OCI-LY3 (cell line): ENCODE data around the gene NELL1.
A peak's percentile ranks its signal among the peaks of the same experiment; 100 is the strongest.

Source experiments
- H2AFZ ChIP-seq: fragments of 200-600, 300-600 bp; shearing (Covaris generic); 2 replicates; pipeline ENCODE4 v1.6.0; 2014; ENCODE audit warnings: antibody characterized with exemption, low read depth, low read length
- H3K27ac ChIP-seq: fragments of 200-600, 300-600 bp; sonication (generic); 2 replicates; pipeline ENCODE4 v1.5.1; 2014; ENCODE audit warnings: mild to moderate bottlenecking, low read length, moderate library complexity, mixed read lengths
- H3K27me3 ChIP-seq: fragments of 200-600, 300-600 bp; sonication (generic); 2 replicates; pipeline ENCODE4 v1.6.1; 2014; ENCODE audit warnings: low read depth, low read length, mixed read lengths
- H3K36me3 ChIP-seq: fragments of 200-600, 300-600 bp; sonication (generic); replicated peaks from 2 replicates; pipeline ENCODE3; 2014; ENCODE audit warnings: low read depth, low read length, mixed read lengths
- H3K4me1 ChIP-seq: fragments of 300-600, 200-600 bp; sonication (generic); 2 replicates; pipeline ENCODE4 v1.6.1; 2014; ENCODE audit warnings: low read length, mixed read lengths
- H3K4me2 ChIP-seq: fragments of 200-600, 300-600 bp; sonication (generic); 2 replicates; pipeline ENCODE4 v1.6.1; 2014; ENCODE audit warnings: low read length, mixed read lengths
- H3K4me3 ChIP-seq: fragments of 300-600, 200-600 bp; sonication (generic); 2 replicates; pipeline ENCODE4 v1.5.1; 2014; ENCODE audit warnings: antibody characterized with exemption, mild to moderate bottlenecking, low read length, moderate library complexity
- H3K79me2 ChIP-seq: fragments of 300-600, 200-600 bp; shearing (Covaris generic); 2 replicates; pipeline ENCODE4 v1.6.1; 2014; ENCODE audit warnings: mild to moderate bottlenecking, low read length, mixed read lengths
- H3K9ac ChIP-seq: fragments of 300-600, 200-600 bp; shearing (Covaris generic); 2 replicates; pipeline ENCODE4 v1.6.0; 2014; ENCODE audit warnings: mild to moderate bottlenecking, low read length, moderate library complexity
- H3K9me3 ChIP-seq: fragments of 200-600, 300-600 bp; shearing (Covaris generic); 2 replicates; pipeline ENCODE4 v1.6.1; 2014; ENCODE audit warnings: low read length, mixed read lengths; ENCODE audit not compliant: insufficient read depth
- H4K20me1 ChIP-seq: fragments of 200-600, 300-600 bp; sonication (generic); 2 replicates; pipeline ENCODE4 v1.6.1; 2016; ENCODE audit warnings: low read length, mixed read lengths; ENCODE audit not compliant: insufficient read depth
- EZH2phosphoT487 ChIP-seq: fragments of 200-600 bp; shearing (Covaris generic); IDR thresholded peaks from 2 replicates; pipeline ENCODE4 v1.6.1; 2018; ENCODE audit warnings: antibody characterized with exemption, mixed run types, low read depth
- TF ChIP-seq, protein P1 (sequence below): fragments of 200-600, 300-600 bp; sonication (generic); IDR thresholded peaks from 2 replicates; pipeline ENCODE4 v1.5.1; 2014; ENCODE audit warnings: antibody characterized with exemption, low read length, low read depth

Gene NELL1

GRCh38 chr11:21405422-21405821, 736.0 kb downstream of the NELL1 start:
- Histone ChIP-seq H3K27ac (no peak overlapping the region), H3K4me1 (peaks cover 22% of the 10 kb centered on the region), H3K4me3 (no peak overlapping the region), H3K9ac (no peak overlapping the region), H3K27me3 (no peaks in the 10 kb centered on the region), H4K20me1 (no peaks in the 10 kb centered on the region), H3K4me2 (no peak overlapping the region), H2AFZ (no peak overlapping the region), H3K9me3 (no peaks in the 10 kb centered on the region), H3K79me2 (no peaks in the 10 kb centered on the region), H3K36me3 (no peaks in the 10 kb centered on the region)
- TF ChIP-seq, protein P1, sequence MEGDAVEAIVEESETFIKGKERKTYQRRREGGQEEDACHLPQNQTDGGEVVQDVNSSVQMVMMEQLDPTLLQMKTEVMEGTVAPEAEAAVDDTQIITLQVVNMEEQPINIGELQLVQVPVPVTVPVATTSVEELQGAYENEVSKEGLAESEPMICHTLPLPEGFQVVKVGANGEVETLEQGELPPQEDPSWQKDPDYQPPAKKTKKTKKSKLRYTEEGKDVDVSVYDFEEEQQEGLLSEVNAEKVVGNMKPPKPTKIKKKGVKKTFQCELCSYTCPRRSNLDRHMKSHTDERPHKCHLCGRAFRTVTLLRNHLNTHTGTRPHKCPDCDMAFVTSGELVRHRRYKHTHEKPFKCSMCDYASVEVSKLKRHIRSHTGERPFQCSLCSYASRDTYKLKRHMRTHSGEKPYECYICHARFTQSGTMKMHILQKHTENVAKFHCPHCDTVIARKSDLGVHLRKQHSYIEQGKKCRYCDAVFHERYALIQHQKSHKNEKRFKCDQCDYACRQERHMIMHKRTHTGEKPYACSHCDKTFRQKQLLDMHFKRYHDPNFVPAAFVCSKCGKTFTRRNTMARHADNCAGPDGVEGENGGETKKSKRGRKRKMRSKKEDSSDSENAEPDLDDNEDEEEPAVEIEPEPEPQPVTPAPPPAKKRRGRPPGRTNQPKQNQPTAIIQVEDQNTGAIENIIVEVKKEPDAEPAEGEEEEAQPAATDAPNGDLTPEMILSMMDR: no peak
- TF ChIP-seq EZH2phosphoT487: no peak

GRCh38 chr11:21410513-21410912, 741.1 kb downstream of the NELL1 start:
- Histone ChIP-seq H3K9ac (no peak overlapping the region; the same call in 1 of the 2 replicates), H4K20me1 (no peaks in the 10 kb centered on the region), H3K36me3 (peaks cover 9% of the 10 kb centered on the region), H3K9me3 (no peaks in the 10 kb centered on the region), H3K4me1 (peaks cover 60% of the 10 kb centered on the region), H3K27ac (peak overlapping the region; percentile 39; the same call in 1 of the 2 replicates), H2AFZ (no peak overlapping the region), H3K4me2 (peak overlapping the region; percentile 33), H3K27me3 (no peaks in the 10 kb centered on the region), H3K79me2 (no peaks in the 10 kb centered on the region), H3K4me3 (no peak overlapping the region; the same call in 1 of the 2 replicates)
- no peak for TF ChIP-seq EZH2phosphoT487
- TF ChIP-seq, protein P1: no peak

DNA sequence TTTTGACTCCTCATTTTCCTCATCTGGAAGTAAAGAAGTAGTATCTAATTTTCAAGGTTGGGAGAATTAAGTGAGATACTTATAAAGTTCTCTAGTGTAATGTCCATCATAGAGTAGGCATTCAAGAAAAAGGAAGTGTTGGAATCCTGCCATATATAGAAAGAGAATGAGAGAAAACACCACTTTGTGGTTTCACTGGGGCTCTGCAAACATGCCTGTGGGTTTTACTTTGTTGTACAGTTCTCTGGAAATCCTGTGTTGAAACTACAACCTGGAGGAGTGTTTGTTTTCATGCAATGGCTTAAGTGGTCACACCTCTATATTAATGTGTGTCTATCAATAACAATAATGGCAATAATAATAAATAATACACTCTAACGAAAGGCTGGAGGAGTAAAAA, 741.7 kb downstream of the NELL1 start:
- H3K4me3 ChIP-seq: no peak overlapping the region
- H4K20me1 ChIP-seq: no peaks in the 10 kb centered on the region
- H3K79me2 ChIP-seq: no peaks in the 10 kb centered on the region
- H3K27ac ChIP-seq: peak overlapping the region; percentile 39; the same call in 1 of the 2 replicates
- peak overlapping the region; percentile 5; the same call in 1 of the 2 replicates for H3K4me2 ChIP-seq
- TF ChIP-seq, protein P1: no peak
- no peak for TF ChIP-seq EZH2phosphoT487
- H3K27me3 ChIP-seq: no peaks in the 10 kb centered on the region
- no peak overlapping the region for H2AFZ ChIP-seq
- no peak overlapping the region for H3K9ac ChIP-seq
- peaks cover 66% of the 10 kb centered on the region for H3K4me1 ChIP-seq
- peaks cover 9% of the 10 kb centered on the region for H3K36me3 ChIP-seq
- H3K9me3 ChIP-seq: no peaks in the 10 kb centered on the region

DNA sequence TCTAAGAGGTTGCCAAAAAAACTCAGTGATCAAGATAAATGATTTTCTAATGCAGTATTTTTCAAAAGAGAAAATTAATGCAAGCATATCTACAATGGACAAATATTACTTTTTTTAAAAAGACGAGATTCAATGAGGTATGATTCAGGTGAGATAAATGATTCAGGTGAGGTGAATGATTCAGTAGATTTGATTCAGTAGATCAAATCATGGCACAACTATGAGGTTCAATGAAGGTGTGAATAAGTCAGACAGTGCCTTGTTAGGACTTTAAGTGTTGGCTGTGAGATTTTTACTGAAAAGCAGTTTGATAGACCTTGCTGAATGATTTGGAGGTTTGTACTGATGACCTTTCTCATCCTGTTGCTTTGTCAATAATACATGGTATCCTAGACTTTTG, 742.2 kb downstream of the NELL1 start:
- H3K27ac ChIP-seq: no peak overlapping the region
- H3K79me2 ChIP-seq: no peaks in the 10 kb centered on the region
- H3K36me3 ChIP-seq: peaks cover 9% of the 10 kb centered on the region
- H3K4me3 ChIP-seq: no peak overlapping the region
- H3K9me3 ChIP-seq: no peaks in the 10 kb centered on the region
- no peak overlapping the region for H3K9ac ChIP-seq
- TF ChIP-seq EZH2phosphoT487: no peak
- TF ChIP-seq, protein P1: no peak
- H3K4me2 ChIP-seq: peak overlapping the region; percentile 5; the same call in 1 of the 2 replicates
- no peaks in the 10 kb centered on the region for H3K27me3 ChIP-seq
- no peak overlapping the region for H2AFZ ChIP-seq
- no peaks in the 10 kb centered on the region for H4K20me1 ChIP-seq
- H3K4me1 ChIP-seq: peaks cover 71% of the 10 kb centered on the region
